Measurements from ENCODE around the gene AACS. TPM values are rescaled to one million over a fixed set of nuclear protein-coding genes. Genes with fewer than 3 reads are reported as not detected.

The AACS gene, protein sequence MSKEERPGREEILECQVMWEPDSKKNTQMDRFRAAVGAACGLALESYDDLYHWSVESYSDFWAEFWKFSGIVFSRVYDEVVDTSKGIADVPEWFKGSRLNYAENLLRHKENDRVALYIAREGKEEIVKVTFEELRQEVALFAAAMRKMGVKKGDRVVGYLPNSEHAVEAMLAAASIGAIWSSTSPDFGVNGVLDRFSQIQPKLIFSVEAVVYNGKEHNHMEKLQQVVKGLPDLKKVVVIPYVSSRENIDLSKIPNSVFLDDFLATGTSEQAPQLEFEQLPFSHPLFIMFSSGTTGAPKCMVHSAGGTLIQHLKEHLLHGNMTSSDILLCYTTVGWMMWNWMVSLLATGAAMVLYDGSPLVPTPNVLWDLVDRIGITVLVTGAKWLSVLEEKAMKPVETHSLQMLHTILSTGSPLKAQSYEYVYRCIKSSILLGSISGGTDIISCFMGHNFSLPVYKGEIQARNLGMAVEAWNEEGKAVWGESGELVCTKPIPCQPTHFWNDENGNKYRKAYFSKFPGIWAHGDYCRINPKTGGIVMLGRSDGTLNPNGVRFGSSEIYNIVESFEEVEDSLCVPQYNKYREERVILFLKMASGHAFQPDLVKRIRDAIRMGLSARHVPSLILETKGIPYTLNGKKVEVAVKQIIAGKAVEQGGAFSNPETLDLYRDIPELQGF
- total RNA-seq: 46.5 and 69.8 TPM in 2 replicates

DNA sequence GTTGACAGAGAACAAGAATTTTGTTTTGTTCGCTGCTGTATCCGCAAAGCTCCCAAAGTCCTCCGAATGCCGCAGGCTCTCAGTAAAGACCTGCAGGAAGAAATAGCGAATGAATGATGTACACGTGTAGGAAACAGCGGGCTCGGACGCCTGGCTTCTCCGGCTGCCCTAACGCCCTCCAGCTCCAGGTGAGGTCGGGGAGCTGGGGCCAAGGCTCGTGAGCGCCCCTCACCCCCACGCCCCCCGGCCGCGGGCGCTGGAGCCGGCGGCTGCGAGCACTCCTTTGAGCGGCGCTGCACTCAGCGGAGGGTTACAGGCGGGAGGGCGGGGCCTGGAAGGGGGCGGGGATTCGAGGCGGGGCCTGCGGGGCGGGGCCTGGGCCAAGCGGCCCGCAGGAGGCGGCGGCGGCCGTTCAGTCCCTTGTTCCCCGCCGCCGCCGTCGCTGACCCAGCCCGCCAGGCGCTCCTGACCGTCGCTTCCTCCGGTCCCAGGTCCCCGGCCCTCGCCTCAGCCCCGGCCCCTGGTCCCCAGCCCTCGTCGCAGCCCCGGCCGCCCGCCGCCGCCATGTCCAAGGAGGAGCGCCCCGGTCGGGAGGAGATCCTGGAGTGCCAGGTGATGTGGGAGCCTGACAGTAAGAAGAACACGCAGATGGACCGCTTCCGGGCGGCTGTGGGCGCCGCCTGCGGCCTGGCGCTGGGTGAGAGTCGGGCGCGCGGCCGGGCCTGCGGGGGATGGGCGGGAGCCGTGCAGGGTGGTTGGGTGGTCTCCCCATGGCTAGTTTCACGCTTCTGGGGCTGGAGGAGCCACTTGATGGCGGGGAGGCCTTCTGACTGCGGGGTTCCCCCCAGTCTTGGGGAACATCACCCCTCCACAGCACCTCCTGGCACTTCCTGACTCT, at the start of gene AACS:
AACS (plus strand) TSS at position 415 of the 898 bp plus-strand sequence; CDS start at position 565, 150 bp downstream.

DNA sequence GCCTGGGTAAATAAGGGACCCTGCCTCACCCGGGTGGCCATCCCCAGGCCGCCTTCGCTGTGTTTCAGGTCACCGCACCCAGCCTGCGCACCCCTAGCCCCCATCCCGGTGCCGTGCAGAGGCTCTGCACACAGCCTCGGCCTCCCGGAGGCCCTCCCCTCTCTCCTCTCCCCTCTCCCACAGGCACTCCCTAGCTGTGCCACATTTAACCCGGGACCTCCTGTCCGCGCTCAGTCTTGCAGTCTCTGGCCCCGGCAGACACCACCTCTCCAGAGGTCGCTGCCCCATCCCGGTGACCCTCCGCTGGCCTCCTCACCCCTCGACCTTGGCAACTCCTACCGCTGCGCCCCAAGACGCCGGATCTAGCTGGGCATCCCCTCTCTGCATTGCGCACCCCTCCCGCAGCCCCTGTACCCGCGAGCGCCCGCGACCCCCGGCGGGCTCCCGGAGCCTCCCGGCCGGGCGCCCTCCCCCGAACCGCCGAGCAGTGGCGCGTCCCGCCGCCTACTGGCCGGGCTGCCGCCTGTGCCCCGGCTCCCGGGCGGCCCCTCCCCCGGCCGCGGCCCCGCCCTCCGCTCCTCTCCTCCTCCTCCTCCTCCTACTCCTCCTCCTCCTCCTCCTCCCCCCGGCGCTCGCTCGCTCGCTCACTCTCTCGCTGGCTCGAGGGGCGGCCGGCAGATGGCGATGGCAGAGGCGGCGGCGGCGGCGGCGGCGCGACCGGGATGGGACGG, 120.7 kb downstream of the AACS start, which contains the start of gene TMEM132B:
TMEM132B (plus strand) TSS at position 647 of the 731 bp plus-strand sequence.

Small RNAs within 50 kb of the gene (small RNA-seq; reads per million reads assigned to genes)
- gene AC122688.1 (ENCODE audit: low replicate concordance): not detected

Other genes starting within 250 kb of the AACS start
- gene SCARB1, start 201.6 kb upstream of the AACS start, total RNA-seq: 14.0 and 43.3 TPM in 2 replicates
- 1,588 and 2,964 TPM in 2 replicates for gene UBC, start 150.8 kb upstream of the AACS start, total RNA-seq
- gene DHX37, start 76.3 kb upstream of the AACS start, total RNA-seq: 16.2 and 29.1 TPM in 2 replicates
- 1.5 and 12.2 TPM in 2 replicates for gene BRI3BP, start 71.8 kb upstream of the AACS start, total RNA-seq
- gene TMEM132B, start 121.0 kb downstream of the AACS start, total RNA-seq: 0.44 and 19.5 TPM in 2 replicates